ENCODE data around the gene ABHD12B. TPM values are rescaled to one million over a fixed set of nuclear protein-coding genes. Genes with fewer than 3 reads are reported as not detected.

The ABHD12B gene
- total RNA-seq, 1 experiment from 2014 or later: not detected

GRCh38 chr14:50854521-50854920 is 17.3 kb upstream of the ABHD12B start:
- CTCF ChIA-PET: no interaction called here
- intact Hi-C loops (cut with micrococcal nuclease; ENCODE audit: unreplicated experiment): no loop called here

GRCh38 chr14:50855558-50855957 is 16.3 kb upstream of the ABHD12B start:
- Histone ChIP-seq H3K4me1 (replicated peaks; ENCODE audit: insufficient read depth) (no peaks in the 10 kb centered on the region), H3K9me3 (ENCODE audit: insufficient read depth, low read depth) (no peaks in the 10 kb centered on the region), H3K79me2 (ENCODE audit: low read depth) (no peaks in the 10 kb centered on the region), H3F3A (ENCODE audit: insufficient read depth, low read depth) (no peaks in the 10 kb centered on the region), H3K36me3 (ENCODE audit: low read depth) (no peaks in the 10 kb centered on the region), H3K9me2 (ENCODE audit: insufficient read depth) (no peaks in the 10 kb centered on the region), H3K27ac (no peak overlapping the region), H3K4me2 (no peak overlapping the region), H2AFZ (no peak overlapping the region), H3K4me3 (no peak overlapping the region), H3K27me3 (ENCODE audit: insufficient read depth, low read depth) (no peaks in the 10 kb centered on the region), H4K20me1 (ENCODE audit: insufficient read depth) (no peaks in the 10 kb centered on the region)
- ChIA-PET POLR2A (ENCODE audit: unreplicated experiment) (no interaction called here), CTCF (no interaction called here)
- no TSS peak for BruUV-seq (replicated peaks)
- DNase-seq: no peak
- TF ChIP-seq CTCF (conservative IDR thresholded peaks at IDR 0.05): no peak
- no peak for TF ChIP-seq EZH2 (IDR thresholded peaks at IDR 0.05; ENCODE audit: low read depth)
- intact Hi-C loops (cut with micrococcal nuclease; ENCODE audit: unreplicated experiment): no loop called here

More at GRCh38 chr14:50854521-50854920, 17.3 kb upstream of the ABHD12B start:
- TF ChIP-seq CTCF (conservative IDR thresholded peaks at IDR 0.05) (no peak), EZH2 (IDR thresholded peaks at IDR 0.05; ENCODE audit: low read depth) (no peak)
- Histone ChIP-seq H4K20me1 (ENCODE audit: insufficient read depth) (no peaks in the 10 kb centered on the region), H3F3A (ENCODE audit: insufficient read depth, low read depth) (no peaks in the 10 kb centered on the region), H3K27me3 (ENCODE audit: insufficient read depth, low read depth) (no peaks in the 10 kb centered on the region), H3K4me3 (no peak overlapping the region), H3K36me3 (ENCODE audit: low read depth) (no peaks in the 10 kb centered on the region), H3K9me2 (ENCODE audit: insufficient read depth) (no peaks in the 10 kb centered on the region), H3K27ac (no peak overlapping the region), H2AFZ (no peak overlapping the region), H3K9me3 (ENCODE audit: insufficient read depth, low read depth) (no peaks in the 10 kb centered on the region), H3K4me2 (no peak overlapping the region), H3K79me2 (ENCODE audit: low read depth) (no peaks in the 10 kb centered on the region), H3K4me1 (replicated peaks; ENCODE audit: insufficient read depth) (no peaks in the 10 kb centered on the region)
- DNase-seq: no peak
- BruUV-seq (replicated peaks): no TSS peak
- POLR2A ChIA-PET (ENCODE audit: unreplicated experiment): no interaction called here

- H3K27me3 ChIP-seq (ENCODE audit: insufficient read depth, low read depth): no peaks in the 10 kb centered on the region
- no peaks in the 10 kb centered on the region for H3K9me3 ChIP-seq (ENCODE audit: insufficient read depth, low read depth)
- CTCF ChIA-PET: no interaction called here
- no peaks in the 10 kb centered on the region for H3K9me2 ChIP-seq (ENCODE audit: insufficient read depth)
- DNase-seq: no peak
- H3F3A ChIP-seq (ENCODE audit: insufficient read depth, low read depth): no peaks in the 10 kb centered on the region
- POLR2A ChIA-PET (ENCODE audit: unreplicated experiment): no interaction called here
- no peaks in the 10 kb centered on the region for H4K20me1 ChIP-seq (ENCODE audit: insufficient read depth)
- no peak overlapping the region for H3K4me3 ChIP-seq
- H3K4me1 ChIP-seq (replicated peaks; ENCODE audit: insufficient read depth): no peaks in the 10 kb centered on the region
- H3K79me2 ChIP-seq (ENCODE audit: low read depth): no peaks in the 10 kb centered on the region
- no peak overlapping the region for H2AFZ ChIP-seq
- intact Hi-C loops (cut with micrococcal nuclease; ENCODE audit: unreplicated experiment): no loop called here
- no TSS peak for BruUV-seq (replicated peaks)
- no peak overlapping the region for H3K27ac ChIP-seq
- no peak overlapping the region for H3K4me2 ChIP-seq
- TF ChIP-seq EZH2 (IDR thresholded peaks at IDR 0.05; ENCODE audit: low read depth) (no peak), CTCF (conservative IDR thresholded peaks at IDR 0.05) (no peak)
- no peaks in the 10 kb centered on the region for H3K36me3 ChIP-seq (ENCODE audit: low read depth)
Observed at GRCh38 chr14:50856660-50857059, 15.2 kb upstream of the ABHD12B start.

All from PC-9 (cell line).